GM19023 (cell line): ENCODE results near the gene SPATA13.

ENCODE experiments used
- ATAC-seq: cut with Tn5 transposase; IDR thresholded peaks from one replicate; pipeline ENCODE4 v1.9.1; 2021; ENCODE audit warnings: mild to moderate bottlenecking, moderate library complexity; ENCODE audit not compliant: unreplicated experiment

SPATA13 gene

DNA sequence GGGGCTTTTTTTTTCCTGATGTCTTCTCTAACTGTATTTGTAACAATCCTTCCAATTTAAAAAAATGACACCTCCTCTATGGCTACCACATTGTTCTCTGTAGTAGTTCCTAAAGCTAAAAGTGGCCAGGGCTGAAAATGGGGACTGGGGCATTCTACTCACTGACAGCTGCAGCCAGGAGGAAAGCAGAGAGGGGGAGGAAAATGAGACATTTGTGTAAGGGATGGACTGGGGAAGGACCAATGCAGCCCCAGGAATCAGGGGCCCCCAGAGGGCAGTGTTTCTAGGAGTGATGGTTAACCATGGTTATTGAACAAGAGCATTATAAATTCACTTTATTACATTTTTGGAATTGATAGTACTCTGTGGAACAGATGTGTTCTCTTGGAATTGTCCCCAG, 114.5 kb downstream of the SPATA13 start:
- ATAC-seq = no peak

DNA sequence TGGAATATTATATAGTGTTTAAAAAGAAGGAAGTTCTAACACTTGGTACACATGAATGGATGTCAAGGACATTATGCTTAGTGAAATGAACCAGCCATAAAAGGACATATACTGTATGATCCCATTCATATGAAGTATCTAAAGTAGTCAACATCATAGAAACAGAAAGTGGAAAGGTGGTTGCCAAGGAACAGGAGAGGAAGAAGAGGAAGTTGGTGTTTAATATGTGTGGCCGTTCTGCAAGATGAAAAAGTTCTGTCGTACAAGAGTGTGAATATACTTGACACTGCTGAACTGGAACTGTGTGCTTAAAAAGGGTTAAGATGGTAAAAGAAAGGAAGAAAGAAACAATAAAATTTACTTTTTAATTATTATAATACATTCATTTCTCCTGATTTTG, 115.8 kb downstream of the SPATA13 start:
- no peak for ATAC-seq

DNA sequence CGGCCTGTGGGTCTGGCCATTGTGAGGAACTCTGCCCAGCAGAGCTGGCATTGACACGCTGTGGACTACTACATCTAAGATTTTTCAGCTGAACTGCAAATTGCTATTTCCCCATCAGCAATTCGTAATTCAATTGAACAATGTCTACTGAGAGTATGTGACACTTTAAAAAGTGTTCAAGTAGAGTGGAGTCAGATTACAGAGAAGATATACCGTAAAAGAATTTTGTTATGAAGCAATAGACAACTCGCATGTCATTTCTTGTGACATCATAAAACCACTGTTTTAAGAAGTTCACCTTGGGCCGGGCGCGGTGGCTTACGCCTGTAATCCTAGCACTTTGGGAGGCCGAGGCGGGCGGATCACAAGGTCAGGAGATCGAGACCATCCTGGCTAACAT, 116.3 kb downstream of the SPATA13 start:
- ATAC-seq = no peak

DNA sequence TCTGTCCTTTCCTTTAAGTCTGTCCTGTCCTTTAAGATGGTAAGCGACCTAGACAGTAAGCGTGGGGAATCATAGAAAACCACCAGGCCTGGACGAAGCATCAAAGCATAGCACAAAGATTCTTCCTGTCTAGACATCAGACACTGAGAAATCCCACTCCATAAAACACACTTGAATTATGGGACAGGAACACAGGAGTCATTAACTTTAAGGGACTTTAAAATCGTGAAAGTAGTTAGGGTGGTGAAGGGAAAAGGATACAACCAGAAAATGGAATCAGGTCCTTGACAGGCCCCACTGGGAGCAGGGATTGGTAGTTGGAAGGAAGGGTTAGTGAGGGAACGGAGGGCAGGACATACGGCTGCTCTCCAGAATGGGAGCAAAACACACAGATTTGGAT, 117.2 kb downstream of the SPATA13 start:
- no peak for ATAC-seq

DNA sequence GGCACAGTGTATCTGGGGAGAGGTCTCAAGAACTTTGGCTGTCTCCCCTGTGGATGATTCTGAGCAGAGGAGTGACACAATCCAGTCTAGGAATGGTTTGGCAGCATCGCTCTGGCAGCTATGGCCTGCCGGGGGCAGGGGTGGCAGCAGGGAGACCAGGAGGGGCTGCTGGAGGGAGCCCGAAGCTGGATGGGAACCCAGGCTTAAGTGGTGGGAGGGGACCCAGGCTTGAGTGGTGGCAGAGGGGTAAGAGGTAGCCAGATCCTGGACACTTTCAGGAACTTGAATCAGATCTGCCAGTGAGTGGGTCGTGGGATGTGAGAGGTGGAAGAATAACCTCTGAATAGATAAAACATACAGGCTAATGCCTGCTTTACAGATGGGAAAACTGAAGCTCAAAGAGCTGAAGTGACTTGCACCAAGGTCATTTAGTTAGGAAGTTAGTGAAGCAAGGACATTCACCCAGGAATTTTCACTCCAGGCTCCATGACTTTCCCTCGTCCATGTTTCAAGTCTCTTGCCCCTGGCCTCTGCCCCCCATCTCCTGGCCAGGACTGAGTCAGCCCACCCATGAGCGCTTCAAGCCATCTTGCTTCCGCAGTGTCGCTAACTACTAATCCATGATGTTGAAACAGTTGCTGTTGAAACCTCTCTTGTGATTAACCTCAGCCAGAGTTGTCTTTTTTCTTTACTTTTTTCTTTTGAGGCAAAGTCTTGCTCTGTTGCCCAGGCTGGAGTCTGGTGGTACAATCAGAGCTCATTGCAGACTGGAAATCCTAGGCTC, 119.0 kb downstream of the SPATA13 start:
- no peak for ATAC-seq

DNA sequence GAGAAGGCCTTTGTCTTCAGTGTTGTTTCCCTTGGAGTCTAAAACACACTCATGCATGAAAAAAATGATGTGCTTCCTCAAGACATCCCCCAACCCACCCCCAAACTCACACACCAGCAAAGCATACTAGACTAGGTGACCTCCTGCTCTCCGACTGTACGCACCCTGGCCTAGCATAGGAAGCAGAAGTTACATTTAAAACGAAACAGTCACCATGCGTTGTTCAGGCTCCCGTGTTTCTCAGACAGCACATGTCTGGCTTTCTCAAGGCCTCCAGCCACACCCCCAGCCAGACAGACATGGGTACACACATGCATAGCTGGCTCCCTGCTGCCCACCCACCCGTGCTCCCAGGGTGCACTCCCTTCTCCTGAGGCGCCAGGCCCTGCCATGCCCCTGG, 120.2 kb downstream of the SPATA13 start:
- peak; percentile 79 for ATAC-seq

DNA sequence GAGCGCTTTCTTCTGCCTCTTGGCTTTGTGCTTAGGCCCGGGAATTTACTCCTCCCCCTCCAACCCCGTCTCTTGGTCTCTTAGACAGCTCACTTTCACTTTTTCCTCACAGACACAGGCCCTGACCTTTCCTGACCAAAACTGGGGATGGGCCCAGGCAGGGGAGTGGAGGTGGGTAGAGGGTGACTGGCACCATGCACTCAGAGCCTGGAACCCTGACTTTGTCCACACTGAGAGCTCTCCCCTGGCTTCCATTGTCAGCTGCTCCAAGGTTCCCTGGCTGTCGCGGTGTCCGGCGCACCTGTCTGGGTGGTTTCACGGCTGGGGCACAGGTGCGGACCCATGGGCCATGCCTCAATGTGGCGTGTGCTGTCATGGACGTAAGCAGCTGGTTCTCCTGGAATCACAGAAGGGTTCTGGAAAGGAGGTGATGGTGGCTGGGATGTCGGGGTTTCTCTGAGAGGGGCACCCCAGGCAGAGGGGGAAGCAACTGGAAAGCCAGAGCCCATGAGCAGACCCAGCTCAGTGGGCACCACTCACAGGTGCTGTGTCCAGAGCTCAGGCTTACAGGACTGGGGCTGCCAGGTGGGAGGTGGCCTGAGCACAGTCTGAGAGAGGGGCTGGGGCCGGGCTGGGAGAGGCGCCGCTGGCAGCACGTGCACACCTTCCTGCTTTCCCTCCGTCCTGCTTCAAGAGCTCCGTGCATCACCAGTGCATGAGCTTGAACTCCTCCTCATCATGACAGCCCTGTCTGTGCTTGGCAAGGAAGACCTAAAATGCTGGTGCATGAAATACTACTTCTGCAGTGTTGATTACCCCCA, 120.9 kb downstream of the SPATA13 start:
- no peak for ATAC-seq

DNA sequence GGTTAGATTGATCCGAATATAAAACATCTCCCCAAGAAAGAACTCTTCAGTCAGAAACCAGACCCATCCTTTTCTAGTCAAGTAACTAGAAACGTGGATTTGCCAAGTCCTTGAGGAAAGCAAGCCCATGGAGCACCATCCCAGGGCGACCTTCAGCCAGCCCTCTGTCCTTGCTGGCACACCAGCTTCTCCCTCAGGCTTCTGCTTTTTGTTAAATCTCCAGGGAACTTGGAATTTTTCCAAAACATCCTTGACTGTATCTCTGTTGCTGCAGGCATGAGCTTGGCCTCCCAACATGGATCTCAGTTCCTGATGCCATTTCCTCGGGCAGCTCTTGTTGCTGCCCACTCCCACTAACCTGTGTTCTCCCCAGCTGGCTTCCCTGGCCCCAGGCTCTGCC, 121.7 kb downstream of the SPATA13 start:
- ATAC-seq = no peak

DNA sequence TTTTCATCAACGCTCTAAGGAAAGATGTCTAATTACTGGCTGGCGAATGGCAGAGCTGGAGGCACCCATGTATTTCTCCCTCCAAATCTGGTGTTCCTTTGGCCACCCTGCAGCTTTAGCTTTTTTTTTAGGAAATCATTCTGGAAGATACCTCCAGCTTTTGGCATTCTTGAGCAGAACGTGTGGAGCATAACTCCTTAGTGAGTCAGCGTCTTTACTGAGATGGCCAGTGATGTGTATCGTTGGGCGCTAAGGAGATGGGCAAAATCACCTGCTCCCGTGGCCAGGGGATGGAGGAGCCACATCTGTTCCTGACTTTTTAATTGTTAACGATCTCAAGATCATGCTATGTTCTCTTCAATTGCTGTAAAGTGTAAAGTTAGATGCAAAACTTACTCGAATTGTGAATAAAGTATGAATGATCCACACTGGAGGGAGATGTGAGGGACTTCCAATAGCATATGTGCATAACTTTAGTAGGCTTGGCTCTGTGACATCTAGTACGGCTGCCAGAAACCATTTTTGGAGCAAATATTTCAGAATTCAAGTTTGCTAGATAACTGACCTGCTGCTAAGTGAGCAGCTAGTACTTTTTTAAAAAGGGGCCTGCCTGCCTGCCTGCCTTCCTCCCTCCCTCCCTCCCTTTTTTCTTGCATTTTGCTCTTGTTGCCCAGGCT, 124.5 kb downstream of the SPATA13 start:
- ATAC-seq = no peak

DNA sequence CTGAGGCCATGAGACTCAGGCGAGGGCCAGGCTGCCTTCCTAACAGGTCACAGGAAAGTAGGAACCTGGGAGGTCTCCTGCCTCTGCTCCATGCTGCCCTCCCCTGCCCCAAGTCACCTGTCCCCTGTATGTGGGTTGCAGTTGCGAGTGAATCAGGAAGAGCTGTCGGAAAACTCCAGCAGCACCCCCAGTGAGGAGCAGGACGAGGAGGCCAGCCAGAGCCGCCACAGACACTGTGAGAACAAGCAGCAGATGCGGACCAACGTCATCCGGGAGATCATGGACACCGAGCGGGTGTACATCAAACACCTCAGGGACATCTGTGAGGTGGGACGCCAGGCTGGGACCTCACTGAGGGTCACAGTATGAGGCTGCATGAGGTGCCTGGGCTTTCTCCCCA, 126.1 kb downstream of the SPATA13 start:
- no peak for ATAC-seq

DNA sequence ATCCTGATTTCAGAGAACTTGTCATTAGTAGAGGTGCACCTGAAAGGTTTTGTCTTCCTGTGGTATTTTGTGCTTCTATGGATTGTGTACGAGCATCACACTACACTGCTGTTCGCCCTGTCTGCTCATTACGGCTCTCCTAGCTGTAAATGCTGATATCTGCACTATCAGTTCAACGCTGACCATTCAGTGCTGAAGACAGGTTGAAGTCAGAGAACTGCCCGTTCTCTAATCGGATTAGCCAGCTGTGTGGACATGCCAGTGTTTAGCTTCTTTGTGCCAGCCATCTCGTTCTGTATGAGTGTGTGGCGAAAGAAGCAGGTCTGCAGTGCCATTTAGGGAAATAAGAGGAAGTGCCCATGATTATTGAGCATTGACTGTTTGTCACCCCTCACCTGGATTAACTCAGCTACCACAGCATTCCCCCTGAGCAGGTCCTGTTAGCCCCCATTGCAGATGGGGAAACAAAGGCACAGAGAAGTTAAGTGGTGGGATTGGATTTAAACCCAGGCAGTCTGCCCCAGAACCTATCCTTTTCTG, 127.3 kb downstream of the SPATA13 start:
- no peak for ATAC-seq

DNA sequence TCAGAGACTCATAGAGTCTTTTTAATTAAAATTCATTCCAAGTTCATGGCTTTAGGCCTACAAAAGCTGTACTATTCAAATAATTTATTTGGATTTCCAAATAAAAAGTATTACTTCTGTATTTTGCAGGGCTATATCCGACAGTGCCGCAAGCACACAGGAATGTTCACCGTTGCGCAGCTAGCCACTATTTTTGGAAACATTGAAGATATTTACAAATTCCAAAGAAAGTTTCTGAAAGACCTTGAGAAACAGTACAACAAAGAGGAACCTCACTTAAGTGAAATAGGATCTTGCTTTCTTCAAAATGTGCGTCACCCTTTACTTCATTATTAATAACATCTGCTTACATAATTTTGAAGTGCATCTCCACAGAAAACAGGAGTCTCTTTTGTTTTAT, 128.3 kb downstream of the SPATA13 start:
- no peak for ATAC-seq

DNA sequence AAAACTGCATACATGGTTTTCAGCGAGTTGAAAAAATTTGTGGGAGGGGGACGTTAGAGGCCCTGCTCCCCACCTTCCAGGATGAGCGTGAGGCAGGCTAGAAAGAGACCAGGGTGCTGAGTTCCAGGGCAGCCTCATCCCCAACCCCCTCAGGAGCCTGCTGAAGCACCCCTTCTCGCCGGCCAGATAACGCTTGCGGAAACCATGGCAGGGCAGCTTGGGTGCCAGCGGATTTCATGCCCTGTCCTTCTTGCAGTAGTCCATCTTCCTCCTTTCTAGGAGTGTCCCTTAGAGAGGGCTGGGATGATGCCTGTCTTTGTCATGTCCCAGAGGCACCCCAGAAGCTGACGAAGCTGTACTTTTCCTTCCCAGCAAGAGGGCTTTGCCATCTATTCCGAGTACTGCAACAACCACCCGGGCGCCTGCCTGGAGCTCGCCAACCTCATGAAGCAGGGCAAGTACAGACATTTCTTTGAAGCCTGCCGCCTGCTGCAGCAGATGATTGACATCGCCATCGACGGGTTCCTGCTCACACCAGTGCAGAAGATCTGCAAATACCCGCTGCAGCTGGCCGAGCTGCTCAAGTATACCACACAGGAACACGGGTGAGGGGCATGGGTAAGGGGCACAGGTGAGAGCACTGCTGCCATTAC, 129.9 kb downstream of the SPATA13 start:
- no peak for ATAC-seq

DNA sequence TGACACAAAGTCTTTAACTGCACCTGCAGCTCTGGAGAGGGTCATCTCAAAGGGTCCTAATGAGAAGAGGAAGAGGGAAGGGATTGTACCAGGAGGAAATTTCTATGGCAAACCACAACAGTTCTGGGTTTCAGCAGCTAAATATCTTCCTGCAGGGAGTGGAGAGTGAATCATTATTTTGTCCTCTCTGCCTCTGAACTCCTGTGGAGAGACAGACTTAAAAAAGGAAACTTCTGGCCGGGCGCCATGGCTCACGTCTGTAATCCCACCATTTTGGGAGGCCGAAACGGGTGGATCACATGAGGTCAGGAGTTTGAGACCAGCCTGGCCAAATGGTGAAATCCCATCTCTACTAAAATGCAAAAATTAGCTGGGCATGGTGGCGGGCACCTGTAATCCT, 132.0 kb downstream of the SPATA13 start:
- no peak for ATAC-seq

DNA sequence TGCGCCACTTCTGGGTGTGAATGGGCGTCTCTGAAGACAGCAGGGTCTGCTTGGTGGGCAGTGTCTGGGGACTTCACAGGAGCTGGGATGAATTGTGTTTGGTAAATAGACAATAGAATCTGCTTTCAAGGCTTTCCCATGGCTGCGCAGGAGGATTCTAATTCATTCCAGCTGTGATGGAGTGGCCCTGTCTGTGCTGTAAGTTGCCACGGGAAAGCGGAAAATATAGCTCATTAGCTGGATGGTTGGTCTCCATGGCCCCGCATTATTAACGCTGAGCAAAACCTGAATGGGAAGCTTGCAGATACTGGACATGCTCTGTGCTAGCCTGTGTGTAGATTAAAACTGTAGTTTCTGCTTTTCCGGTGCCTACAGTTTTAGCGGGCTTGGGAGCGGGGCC, 133.2 kb downstream of the SPATA13 start:
- no peak for ATAC-seq

DNA sequence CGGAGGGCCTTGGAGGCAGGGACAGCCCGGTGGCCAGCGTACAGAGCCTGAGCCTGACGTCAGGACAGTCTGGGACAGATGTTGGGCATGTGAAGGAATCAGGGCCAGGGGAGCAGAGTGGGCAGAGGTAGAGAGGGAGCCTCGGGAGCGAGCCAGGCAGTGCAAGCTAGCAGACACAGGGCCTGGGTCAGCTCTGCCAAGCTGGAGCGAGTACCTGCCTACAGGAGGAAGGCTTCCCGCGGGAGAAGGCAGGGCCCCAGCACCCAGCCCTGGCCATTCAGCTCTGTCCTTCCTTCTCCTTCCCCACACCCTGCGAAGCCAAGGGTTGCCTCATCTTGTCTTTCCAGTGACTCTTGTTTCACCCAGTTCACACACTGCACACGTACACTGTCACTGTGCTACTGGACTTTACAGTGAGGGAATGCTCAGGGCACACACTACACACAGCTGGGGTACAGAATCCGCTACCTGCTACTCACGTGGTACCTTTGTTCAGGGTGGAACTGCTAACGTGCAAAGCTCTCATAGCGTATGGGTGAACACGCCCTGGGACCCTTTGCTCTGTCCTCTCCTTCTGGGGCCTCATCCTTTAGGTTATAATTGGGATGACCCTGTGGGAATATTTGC, 139.1 kb downstream of the SPATA13 start:
- no peak for ATAC-seq

DNA sequence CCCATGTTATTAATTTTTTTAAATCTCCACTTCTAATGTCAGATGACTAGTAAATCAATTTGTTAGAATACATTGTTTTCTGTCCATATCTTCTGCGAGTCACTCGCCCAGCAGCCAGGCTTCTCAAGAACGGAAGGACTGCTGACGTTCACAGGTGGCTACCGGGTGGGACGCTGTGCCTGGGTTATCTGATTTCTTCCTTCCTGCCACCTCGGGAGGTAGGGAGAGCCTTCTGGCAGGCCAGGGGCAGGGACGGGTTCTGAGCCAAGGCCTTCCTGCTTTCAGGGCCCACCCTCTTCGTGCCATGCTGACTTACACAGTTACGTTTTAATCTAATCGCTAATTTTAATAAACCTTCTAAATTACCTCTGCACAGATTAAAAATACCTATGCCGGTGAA, 140.9 kb downstream of the SPATA13 start:
- no peak for ATAC-seq

DNA sequence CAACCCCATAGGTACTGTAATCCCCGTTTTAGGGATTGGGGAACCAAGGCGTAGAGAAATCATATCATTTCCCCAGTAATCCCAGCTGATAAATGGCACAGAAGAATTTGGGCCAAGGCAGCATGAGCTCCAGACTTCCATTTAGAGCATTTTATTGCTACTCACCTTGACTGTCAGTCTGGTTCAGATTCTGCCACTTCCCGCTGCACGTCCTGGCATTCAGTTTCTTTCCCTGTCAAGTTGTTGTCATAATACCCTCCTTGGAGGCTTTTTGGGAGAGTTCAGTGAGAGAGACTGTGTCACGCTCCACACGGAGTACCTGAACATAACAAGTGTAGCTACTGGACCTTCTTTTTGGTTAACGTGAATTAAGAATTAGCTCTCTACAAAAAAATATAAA, 141.4 kb downstream of the SPATA13 start:
- ATAC-seq = no peak

DNA sequence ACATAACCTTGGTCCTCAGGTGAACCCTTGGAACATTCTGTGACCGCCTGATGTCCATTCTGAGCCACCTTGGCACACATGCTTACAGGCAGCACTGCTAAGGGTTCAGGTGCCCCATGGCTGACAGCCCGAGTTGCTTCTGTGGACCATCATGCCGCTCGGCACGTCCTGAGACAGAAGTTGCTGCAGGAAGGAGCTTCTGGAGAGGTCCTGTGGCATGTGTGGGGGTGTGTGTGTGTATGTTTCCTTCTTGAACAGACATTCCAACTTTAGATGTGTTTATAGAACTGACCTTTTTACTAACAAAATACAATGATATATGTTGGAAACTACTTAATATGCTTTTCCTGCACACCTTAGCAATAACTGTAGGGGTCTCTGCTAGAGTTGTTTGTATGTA, 144.1 kb downstream of the SPATA13 start:
- no peak for ATAC-seq

DNA sequence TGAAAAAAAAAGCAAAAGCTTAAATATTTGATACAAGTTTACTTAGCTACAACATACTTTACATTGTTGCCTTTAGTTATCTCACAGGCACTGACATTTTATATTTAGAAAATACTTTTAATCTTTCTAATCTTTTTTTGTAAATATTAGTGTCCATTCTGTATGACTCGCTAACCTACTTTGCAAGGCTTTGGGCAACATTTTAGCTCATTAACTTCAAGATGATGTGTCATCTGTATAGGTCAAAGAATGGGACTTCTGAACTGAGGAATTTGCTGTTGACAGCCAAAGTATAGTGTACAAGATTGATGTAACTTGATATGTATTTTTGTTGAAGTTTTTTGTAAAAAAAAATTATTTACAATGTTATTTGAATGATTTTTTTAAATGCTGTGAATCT, 146.1 kb downstream of the SPATA13 start:
- no peak for ATAC-seq
